GM12873 (cell line): ENCODE results near the gene ACBD4.
A peak's percentile ranks its signal among the peaks of the same experiment; 100 is the strongest.

Source experiments
- TF ChIP-seq, protein P1 (sequence below): IDR thresholded peaks from 2 replicates; pipeline ENCODE4 v1.5.1; 2012; ENCODE audit warnings: low read depth, mild to moderate bottlenecking, moderate library complexity, low read length, control low read depth; ENCODE audit not compliant: insufficient read depth; ENCODE audit errors: missing control alignments

The ACBD4 gene, protein sequence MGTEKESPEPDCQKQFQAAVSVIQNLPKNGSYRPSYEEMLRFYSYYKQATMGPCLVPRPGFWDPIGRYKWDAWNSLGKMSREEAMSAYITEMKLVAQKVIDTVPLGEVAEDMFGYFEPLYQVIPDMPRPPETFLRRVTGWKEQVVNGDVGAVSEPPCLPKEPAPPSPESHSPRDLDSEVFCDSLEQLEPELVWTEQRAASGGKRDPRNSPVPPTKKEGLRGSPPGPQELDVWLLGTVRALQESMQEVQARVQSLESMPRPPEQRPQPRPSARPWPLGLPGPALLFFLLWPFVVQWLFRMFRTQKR

DNA sequence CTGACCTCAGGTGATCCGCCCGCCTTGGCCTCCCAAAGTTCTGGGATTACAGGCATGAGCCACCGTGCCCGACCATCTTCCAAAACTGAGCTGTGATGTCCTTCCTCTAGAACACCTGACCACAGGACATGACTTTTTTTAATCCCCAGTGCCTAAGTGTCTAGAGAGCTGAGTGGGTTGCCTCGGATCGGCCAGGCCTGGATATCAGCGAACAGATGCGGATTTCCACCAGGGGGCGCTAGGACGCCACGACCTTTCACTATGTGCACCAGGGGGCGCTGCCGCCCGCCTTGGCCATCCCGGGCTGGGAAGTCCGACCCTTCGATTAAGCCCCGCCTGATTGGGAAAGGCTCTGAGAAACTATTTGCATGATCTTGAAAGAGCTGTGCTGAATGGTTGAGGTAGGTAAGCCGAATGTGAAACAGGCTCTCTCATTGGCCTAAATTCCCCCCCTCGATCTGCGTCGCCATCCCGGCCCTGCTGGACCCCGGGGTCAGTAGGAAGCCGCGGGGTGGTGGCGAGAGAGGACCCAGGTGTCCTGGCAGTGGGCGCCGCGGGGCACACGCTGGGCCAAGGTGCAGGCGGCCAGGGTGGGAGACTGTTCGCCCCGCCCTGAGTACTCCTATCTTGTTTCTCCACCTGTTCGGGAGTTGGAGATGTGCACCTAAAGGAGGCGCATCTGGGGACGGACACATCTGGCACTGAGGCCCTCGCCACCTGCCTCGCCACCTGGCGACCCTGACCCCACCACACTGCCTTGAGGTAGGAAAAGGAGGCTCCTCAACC, at the start of gene ACBD4:
TSS of gene ACBD4 (plus strand) at position 496 of the 786 bp plus-strand sequence. CDS start 458 bp downstream, outside the sequence.
- TF ChIP-seq, protein P1, sequence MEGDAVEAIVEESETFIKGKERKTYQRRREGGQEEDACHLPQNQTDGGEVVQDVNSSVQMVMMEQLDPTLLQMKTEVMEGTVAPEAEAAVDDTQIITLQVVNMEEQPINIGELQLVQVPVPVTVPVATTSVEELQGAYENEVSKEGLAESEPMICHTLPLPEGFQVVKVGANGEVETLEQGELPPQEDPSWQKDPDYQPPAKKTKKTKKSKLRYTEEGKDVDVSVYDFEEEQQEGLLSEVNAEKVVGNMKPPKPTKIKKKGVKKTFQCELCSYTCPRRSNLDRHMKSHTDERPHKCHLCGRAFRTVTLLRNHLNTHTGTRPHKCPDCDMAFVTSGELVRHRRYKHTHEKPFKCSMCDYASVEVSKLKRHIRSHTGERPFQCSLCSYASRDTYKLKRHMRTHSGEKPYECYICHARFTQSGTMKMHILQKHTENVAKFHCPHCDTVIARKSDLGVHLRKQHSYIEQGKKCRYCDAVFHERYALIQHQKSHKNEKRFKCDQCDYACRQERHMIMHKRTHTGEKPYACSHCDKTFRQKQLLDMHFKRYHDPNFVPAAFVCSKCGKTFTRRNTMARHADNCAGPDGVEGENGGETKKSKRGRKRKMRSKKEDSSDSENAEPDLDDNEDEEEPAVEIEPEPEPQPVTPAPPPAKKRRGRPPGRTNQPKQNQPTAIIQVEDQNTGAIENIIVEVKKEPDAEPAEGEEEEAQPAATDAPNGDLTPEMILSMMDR = peak; percentile 100

DNA sequence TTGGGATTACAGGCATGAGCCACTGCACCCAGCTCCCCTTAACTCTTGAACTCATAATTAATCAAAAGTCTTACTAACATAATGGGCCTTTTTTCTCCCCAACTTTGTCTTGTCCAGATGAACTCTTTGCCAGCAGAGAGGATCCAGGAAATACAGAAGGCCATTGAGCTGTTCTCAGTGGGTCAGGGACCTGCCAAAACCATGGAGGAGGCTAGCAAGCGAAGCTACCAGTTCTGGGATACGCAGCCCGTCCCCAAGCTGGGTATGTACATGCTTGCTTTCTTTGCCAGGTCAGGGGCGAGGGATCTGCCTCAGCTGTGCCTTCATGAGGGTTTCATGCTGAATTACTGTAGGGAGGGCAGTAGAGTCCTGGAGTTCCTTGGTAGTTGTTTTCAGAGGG, 49.1 kb upstream of the ACBD4 start:
- TF ChIP-seq, protein P1 = no peak

DNA sequence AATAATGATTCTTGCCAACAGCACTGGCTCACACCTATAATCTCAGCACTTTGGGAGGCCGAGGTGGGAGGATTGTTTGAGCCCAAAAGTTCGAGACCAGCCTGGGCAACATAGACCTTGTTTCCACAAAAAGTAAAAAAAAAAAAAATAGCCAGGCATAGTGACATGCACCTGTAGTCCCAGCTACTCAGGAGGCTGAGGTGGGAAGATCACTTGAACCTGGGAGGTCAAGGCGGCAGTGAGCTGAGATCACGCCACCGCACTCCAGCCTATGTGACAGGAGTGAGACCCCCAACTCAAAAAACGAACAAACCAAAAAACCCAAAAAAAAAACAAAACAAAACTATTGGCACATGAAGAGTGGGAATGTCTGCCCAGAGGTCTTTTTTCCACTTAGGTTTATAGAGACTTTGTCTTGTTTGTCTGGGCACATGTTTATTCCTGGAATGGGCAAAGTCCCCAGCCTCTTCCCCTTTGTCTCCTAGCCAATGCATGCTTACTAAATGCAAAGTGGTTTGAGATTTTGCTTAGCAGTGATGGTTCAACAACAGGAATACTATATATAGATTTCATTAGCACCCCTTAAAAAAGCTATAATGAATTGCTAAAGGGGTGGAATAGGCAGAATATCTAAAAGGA, 48.5 kb upstream of the ACBD4 start:
- TF ChIP-seq, protein P1 = no peak

DNA sequence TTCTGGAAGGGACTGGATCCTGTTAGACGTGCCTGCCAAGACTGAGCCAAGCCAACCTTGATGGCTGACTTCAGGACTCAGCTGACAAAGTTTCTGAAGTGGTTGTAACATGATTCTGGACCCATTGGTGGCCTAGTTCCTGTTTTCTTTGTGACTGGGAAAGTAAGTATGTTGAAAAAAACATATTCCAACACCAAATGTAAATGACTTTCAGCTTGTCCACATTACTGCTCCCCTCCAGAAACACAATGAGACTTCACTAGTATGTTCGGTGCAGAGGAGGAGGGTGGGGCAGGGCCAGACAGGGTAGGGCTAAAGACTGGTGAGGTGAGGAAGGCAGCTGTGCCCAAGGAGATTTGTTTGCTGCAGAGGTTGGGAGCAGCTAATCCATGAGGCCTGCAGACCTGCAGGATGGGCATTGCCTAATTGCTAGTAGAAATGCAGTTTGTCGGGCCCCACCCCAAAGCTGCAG, 47.9 kb upstream of the ACBD4 start:
- TF ChIP-seq, protein P1 = no peak

DNA sequence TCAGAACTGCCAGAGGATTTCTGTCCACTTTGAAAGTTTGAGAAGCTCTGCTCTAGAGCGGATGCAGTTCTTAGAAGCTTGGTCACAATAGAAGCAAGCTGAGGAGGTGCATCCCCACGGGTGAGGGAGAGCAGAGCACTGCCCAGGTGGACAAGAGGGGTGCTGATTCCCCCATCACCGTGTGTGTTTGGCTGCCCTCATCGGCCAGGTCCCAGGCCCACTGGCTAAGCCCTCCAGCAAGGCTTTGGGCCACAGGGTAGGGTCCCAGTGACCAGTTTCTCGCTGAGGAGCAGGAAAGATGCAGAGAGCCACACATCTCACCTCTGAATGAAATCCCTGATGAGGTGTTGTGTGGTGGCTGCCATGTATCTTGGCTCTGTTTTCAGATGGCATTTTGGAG, 47.5 kb upstream of the ACBD4 start:
- TF ChIP-seq, protein P1 = no peak

DNA sequence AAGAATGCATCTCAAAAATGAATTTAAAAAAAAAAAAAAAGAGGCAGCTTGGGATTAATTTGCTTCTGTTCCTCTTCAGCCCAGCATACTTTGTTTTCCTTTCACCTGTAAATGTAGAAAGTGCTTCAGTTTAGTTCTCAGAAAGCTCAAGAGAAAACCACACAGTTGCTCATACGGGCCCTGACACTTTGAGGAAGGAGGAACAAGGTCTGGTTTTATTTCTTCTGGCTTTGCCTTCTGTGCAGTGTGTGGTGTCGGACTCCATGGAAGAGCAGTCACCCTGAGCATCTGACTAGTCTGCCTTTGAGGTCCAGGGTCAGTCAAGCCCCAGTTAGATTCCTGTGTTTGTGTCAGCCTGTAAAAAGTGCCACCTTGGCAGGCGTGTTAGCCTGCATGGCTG, 46.7 kb upstream of the ACBD4 start:
- TF ChIP-seq, protein P1 = no peak

DNA sequence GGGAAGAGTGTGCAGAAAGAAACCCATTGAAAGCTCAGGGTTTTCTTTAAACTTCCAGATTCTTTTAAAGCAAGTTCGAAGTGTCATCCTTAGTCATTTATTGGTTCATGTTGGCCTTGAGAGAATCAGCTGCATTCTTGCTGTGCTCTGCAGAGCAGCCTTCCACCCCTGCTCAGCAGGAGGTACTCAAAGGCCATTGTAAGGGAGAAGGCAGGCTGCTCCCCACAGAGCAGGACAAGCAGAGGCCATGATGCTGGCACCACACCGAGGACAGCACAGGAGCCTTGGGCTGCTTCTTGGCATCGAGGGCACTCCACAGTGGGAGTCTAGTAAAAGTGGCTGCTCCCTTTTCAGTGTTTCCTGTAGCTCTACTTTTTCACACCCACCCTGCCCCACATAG, 44.8 kb upstream of the ACBD4 start:
- TF ChIP-seq, protein P1 = no peak
